Measurements from ENCODE around the gene RTP5.
"Not testable (repeated sequence)": the region's sequence is repeated elsewhere in the genome, so short reads cannot be mapped to it uniquely, and the experiment has no call there.

RTP5 gene

GRCh38 chr2:241869087-241869961, at the start of gene RTP5:
RTP5 (plus strand) TSS chr2:241869729; CDS start chr2:241869757, 28 bp downstream.
- DNase-seq (ENCODE audit: low spot score): no peak

GRCh38 chr2:241819947-241820624, 49.4 kb upstream of the RTP5 start:
- DNase-seq (ENCODE audit: low spot score): not testable (repeated sequence)

GRCh38 chr2:241820625-241821384, 48.7 kb upstream of the RTP5 start:
- DNase-seq (ENCODE audit: low spot score): no peak

GRCh38 chr2:241821460-241822263, 47.9 kb upstream of the RTP5 start:
- no peak for DNase-seq (ENCODE audit: low spot score)

GRCh38 chr2:241822264-241822623, 47.3 kb upstream of the RTP5 start:
- DNase-seq (ENCODE audit: low spot score): no peak

- not testable (repeated sequence) for DNase-seq (ENCODE audit: low spot score)
Measured at GRCh38 chr2:241823531-241824437, 45.7 kb upstream of the RTP5 start.

- no peak for DNase-seq (ENCODE audit: low spot score)
Measured at GRCh38 chr2:241827394-241827793, 42.1 kb upstream of the RTP5 start.

- DNase-seq (ENCODE audit: low spot score): no peak
Measured at GRCh38 chr2:241833101-241833663, 36.3 kb upstream of the RTP5 start.

GRCh38 chr2:241833756-241834526, 35.6 kb upstream of the RTP5 start:
- DNase-seq (ENCODE audit: low spot score): not testable (repeated sequence)

GRCh38 chr2:241834527-241835210, 34.9 kb upstream of the RTP5 start:
- DNase-seq (ENCODE audit: low spot score): no peak

GRCh38 chr2:241835611-241836010, 33.9 kb upstream of the RTP5 start:
- DNase-seq (ENCODE audit: low spot score): no peak

- DNase-seq (ENCODE audit: low spot score): no peak
Measured at GRCh38 chr2:241836292-241836691, 33.2 kb upstream of the RTP5 start.

- no peak for DNase-seq (ENCODE audit: low spot score)
Measured at GRCh38 chr2:241837197-241837965, 32.1 kb upstream of the RTP5 start.

GRCh38 chr2:241841181-241842066, 28.1 kb upstream of the RTP5 start:
- DNase-seq (ENCODE audit: low spot score): no peak

- no peak for DNase-seq (ENCODE audit: low spot score)
Measured at GRCh38 chr2:241842067-241842415, 27.5 kb upstream of the RTP5 start.

- no peak for DNase-seq (ENCODE audit: low spot score)
Measured at GRCh38 chr2:241842620-241843211, 26.8 kb upstream of the RTP5 start.
